Rectal smooth muscle tissue (tissue), 1 donor: ENCODE data around the gene BRME1.
"Not testable (repeated sequence)": the region's sequence is repeated elsewhere in the genome, so short reads cannot be mapped to it uniquely, and the experiment has no call there.

ENCODE experiments used
- H3K27ac ChIP-seq: one replicate; pipeline ENCODE4 v1.7.0; 2013; ENCODE audit warnings: low read depth, low read length, inconsistent platforms
- H3K27me3 ChIP-seq: one replicate; pipeline ENCODE4 v1.7.0; 2013; ENCODE audit warnings: low read length; ENCODE audit not compliant: control insufficient read depth, insufficient read depth
- H3K36me3 ChIP-seq: one replicate; pipeline ENCODE4 v1.7.0; 2013; ENCODE audit warnings: low read length; ENCODE audit not compliant: control insufficient read depth, insufficient read depth
- H3K4me1 ChIP-seq: one replicate; pipeline ENCODE4 v1.7.0; 2013; ENCODE audit warnings: low read length; ENCODE audit not compliant: control insufficient read depth, insufficient read depth
- H3K4me3 ChIP-seq: one replicate; pipeline ENCODE4 v1.7.0; 2013; ENCODE audit warnings: low read length
- H3K9ac ChIP-seq: one replicate; pipeline ENCODE4 v1.7.0; 2013; ENCODE audit warnings: low read length

The BRME1 gene

GRCh38 chr19:13851734-13852114 is 54.2 kb downstream of the BRME1 start:
- Histone ChIP-seq H3K27ac (peak overlapping the region; percentile 96), H3K4me1 (peaks cover 21% of the 10 kb centered on the region)
- not testable (repeated sequence) for H3K27me3 ChIP-seq, H3K4me3 ChIP-seq, H3K36me3 ChIP-seq, H3K9ac ChIP-seq

GRCh38 chr19:13850910-13851733 is 54.8 kb downstream of the BRME1 start:
- Histone ChIP-seq H3K27me3 (no peaks in the 10 kb centered on the region), H3K27ac (peak overlapping the region; percentile 96), H3K4me3 (peak overlapping the region; percentile 61), H3K36me3 (no peaks in the 10 kb centered on the region), H3K4me1 (peaks cover 27% of the 10 kb centered on the region), H3K9ac (peak overlapping the region; percentile 78)

GRCh38 chr19:13849991-13850909 is 55.7 kb downstream of the BRME1 start:
- peaks cover 27% of the 10 kb centered on the region for H3K4me1 ChIP-seq
- H3K36me3 ChIP-seq = no peaks in the 10 kb centered on the region
- H3K9ac ChIP-seq = peak overlapping the region; percentile 78
- H3K27ac ChIP-seq = peak overlapping the region; percentile 96
- H3K4me3 ChIP-seq = peak overlapping the region; percentile 61
- no peaks in the 10 kb centered on the region for H3K27me3 ChIP-seq

GRCh38 chr19:13848798-13849676 is 56.9 kb downstream of the BRME1 start:
- Histone ChIP-seq H3K4me3 (no peak overlapping the region), H3K27ac (peak overlapping the region; percentile 100), H3K27me3 (no peaks in the 10 kb centered on the region), H3K4me1 (peaks cover 27% of the 10 kb centered on the region), H3K9ac (no peak overlapping the region), H3K36me3 (no peaks in the 10 kb centered on the region)

GRCh38 chr19:13848340-13848677 is 57.6 kb downstream of the BRME1 start:
- Histone ChIP-seq H3K27ac (peak overlapping the region; percentile 100), H3K9ac (no peak overlapping the region), H3K4me1 (peaks cover 27% of the 10 kb centered on the region), H3K36me3 (no peaks in the 10 kb centered on the region), H3K4me3 (peak overlapping the region; percentile 44), H3K27me3 (no peaks in the 10 kb centered on the region)

- Histone ChIP-seq H3K4me3 (peak overlapping the region; percentile 74), H3K27me3 (no peaks in the 10 kb centered on the region), H3K27ac (peak overlapping the region; percentile 100)
Measured at GRCh38 chr19:13847407-13848339, 58.2 kb downstream of the BRME1 start.

GRCh38 chr19:13846557-13847406 is 59.1 kb downstream of the BRME1 start:
- no peaks in the 10 kb centered on the region for H3K36me3 ChIP-seq
- no peaks in the 10 kb centered on the region for H3K27me3 ChIP-seq
- peak overlapping the region; percentile 100 for H3K27ac ChIP-seq
- peaks cover 31% of the 10 kb centered on the region for H3K4me1 ChIP-seq
- peak overlapping the region; percentile 92 for H3K9ac ChIP-seq
- H3K4me3 ChIP-seq = peak overlapping the region; percentile 74

More at GRCh38 chr19:13847407-13848339, 58.2 kb downstream of the BRME1 start:
- Histone ChIP-seq H3K9ac (peak overlapping the region; percentile 62), H3K4me1 (peaks cover 31% of the 10 kb centered on the region), H3K36me3 (no peaks in the 10 kb centered on the region)

GRCh38 chr19:13844130-13844631 is 61.7 kb downstream of the BRME1 start:
- Histone ChIP-seq H3K9ac (no peak overlapping the region), H3K4me1 (peaks cover 26% of the 10 kb centered on the region)

GRCh38 chr19:13843104-13843921 is 62.6 kb downstream of the BRME1 start:
- Histone ChIP-seq H3K9ac (peak overlapping the region; percentile 82), H3K27ac (peak overlapping the region; percentile 98), H3K4me3 (peak overlapping the region; percentile 70), H3K36me3 (no peaks in the 10 kb centered on the region), H3K4me1 (peaks cover 28% of the 10 kb centered on the region), H3K27me3 (no peaks in the 10 kb centered on the region)

More at GRCh38 chr19:13844130-13844631, 61.7 kb downstream of the BRME1 start:
- Histone ChIP-seq H3K27me3 (no peaks in the 10 kb centered on the region), H3K36me3 (no peaks in the 10 kb centered on the region), H3K4me3 (no peak overlapping the region), H3K27ac (peak overlapping the region; percentile 98)
